ENCODE measurements around the gene COL9A2.

The COL9A2 gene

GRCh38 chr1:40256401-40257084 lies 60.5 kb downstream of the COL9A2 start:
- no peak for DNase-seq

- DNase-seq = no peak
These were observed 61.9 kb downstream of the COL9A2 start for GRCh38 chr1:40255231-40255630.

- DNase-seq = no peak
These were observed 64.5 kb downstream of the COL9A2 start for GRCh38 chr1:40252601-40253000.

GRCh38 chr1:40251456-40251855 lies 65.6 kb downstream of the COL9A2 start:
- no peak for DNase-seq
